Measurements from ENCODE around the gene TNFAIP2. TPM values are rescaled to one million over a fixed set of nuclear protein-coding genes. Genes with fewer than 3 reads are reported as not detected.

TNFAIP2 gene, protein sequence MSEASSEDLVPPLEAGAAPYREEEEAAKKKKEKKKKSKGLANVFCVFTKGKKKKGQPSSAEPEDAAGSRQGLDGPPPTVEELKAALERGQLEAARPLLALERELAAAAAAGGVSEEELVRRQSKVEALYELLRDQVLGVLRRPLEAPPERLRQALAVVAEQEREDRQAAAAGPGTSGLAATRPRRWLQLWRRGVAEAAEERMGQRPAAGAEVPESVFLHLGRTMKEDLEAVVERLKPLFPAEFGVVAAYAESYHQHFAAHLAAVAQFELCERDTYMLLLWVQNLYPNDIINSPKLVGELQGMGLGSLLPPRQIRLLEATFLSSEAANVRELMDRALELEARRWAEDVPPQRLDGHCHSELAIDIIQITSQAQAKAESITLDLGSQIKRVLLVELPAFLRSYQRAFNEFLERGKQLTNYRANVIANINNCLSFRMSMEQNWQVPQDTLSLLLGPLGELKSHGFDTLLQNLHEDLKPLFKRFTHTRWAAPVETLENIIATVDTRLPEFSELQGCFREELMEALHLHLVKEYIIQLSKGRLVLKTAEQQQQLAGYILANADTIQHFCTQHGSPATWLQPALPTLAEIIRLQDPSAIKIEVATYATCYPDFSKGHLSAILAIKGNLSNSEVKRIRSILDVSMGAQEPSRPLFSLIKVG
- total RNA-seq (2014; rRNA removed; shearing (Covaris generic)), result 383 and 397 TPM in 2 replicates
- 867 and 904 TPM in 2 replicates for polyA plus RNA-seq (2014; cell fraction: nucleus; rRNA removed)

DNA sequence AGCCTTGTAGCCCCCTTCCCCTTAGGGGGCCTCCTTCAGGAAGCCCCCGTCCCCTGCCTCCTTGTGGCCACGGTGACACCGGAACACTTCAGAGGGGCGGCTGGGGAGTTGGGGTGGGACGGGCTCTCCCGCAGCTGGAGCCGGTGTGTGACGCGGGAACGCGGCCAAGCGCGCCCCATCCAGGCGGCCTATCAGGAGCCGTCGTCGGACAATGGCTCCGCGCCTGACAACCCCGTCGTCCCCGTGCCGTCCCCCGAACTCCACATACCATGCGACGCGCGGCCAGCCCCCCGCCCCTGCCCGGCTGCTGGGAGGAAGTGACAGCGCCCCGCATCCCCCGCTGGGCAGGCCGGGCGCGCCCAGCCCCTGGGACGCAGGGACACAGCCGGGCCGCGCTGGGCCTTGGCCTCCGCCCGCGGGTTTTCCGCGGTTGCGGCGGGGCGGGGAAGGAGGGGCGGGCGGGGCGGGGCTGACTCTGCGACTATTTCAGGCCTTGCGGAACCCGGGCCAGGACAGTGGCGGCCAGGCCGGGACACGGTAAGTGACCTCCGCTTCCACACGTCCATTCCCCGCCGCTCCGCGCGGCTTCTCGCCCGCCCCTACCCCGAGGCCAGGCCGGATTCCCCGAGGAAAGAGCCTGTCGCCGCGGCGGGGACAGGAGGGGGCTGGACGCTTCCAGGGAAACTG, at the start of gene TNFAIP2:
Gene TNFAIP2 (plus strand): TSS at position 515 of the 687 bp plus-strand sequence. CDS start 2,997 bp downstream, outside the sequence.
- no peak for DNase-seq (ENCODE audit: extremely low read depth, low read depth)

DNA sequence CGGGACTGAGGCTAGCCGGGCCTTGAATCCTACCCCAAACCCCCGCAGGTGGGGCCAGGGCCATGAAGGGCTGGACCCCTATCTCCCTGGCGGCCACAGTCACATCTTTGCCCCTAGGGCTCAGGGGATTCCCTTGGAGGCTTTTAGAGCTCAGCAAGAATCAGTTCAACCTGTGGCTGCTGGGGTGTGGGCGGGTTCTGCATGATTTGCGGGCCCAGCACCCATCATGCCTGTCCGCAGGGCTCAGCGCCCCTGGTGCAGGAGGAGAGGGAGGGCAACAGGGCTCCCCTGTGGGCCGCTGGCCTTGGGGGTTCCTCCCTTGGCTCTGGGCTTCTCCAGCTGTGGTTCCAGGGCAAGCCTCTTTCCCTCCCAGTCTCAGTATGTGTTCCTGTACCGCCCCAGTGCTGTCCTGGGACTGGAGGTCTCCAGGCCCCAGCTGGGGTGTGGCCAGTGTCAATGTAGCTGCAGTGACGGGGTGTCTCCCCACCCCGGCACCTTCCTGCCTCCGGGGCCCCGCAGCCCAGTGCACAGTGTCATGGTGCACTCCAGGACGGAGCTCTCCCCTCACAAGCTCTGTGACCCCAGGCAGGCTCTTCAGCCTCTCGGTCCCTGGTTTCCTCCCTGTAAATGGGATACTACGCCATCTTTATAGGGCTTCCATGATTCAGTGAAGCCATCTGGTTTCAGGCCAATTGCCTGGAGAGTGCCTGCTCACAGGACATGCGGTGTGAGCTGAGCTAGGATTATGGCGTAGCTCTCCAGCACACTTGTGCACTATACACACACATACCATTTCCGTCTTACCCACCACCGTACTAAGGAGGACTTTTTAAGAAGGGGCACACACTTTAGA, 49.2 kb upstream of the TNFAIP2 start:
- no peak for DNase-seq (ENCODE audit: extremely low read depth, low read depth)

DNA sequence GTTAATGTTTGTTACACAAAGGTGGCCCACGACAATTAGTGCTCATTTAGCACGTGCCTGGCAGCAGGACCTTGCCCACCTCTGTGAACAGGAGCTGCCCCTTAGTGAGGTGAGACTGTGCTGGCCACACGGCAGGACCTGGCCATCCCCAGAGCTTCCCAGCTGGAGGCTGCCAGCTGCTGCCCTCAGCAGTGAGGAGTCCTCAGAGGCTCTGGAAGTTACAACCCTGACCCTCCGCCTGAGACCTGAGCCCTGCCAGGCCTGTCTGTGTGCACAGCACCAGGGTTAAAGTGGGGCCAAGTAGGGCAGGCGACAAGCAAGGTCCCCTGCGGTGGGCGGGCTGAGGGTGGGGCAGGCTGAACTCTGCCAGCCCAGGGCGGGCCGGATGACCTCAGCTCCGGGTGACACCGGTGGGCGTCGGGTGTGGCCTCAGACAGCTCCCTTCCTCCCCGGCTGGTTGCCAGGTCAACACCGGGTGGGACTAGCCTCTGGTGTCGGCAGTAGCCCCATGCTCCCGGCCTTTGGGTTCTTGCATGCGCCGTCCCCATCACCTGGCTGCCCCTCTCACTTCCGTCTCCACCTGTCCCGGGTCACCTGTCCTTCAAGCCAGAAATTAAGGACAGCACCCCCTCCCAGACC, 48.4 kb upstream of the TNFAIP2 start:
- DNase-seq (ENCODE audit: extremely low read depth, low read depth), result peak; percentile 26

DNA sequence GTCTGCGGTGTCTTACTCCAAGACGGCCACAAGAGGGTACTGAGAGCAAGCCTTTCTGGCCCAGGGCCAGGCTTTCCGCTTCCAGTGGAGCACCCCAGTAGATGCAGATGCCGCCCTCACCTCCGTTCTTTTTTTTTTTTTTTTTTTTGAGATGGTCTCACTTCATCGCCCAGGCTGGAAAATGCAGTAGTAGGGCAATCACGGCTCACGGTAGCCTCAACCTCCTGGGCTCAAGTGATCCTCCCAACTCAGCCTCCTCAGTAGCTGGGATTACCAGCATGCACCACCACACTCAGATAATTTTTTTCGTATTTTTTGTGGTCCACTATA, 44.9 kb upstream of the TNFAIP2 start:
- peak; percentile 80 for DNase-seq (ENCODE audit: extremely low read depth, low read depth)

DNA sequence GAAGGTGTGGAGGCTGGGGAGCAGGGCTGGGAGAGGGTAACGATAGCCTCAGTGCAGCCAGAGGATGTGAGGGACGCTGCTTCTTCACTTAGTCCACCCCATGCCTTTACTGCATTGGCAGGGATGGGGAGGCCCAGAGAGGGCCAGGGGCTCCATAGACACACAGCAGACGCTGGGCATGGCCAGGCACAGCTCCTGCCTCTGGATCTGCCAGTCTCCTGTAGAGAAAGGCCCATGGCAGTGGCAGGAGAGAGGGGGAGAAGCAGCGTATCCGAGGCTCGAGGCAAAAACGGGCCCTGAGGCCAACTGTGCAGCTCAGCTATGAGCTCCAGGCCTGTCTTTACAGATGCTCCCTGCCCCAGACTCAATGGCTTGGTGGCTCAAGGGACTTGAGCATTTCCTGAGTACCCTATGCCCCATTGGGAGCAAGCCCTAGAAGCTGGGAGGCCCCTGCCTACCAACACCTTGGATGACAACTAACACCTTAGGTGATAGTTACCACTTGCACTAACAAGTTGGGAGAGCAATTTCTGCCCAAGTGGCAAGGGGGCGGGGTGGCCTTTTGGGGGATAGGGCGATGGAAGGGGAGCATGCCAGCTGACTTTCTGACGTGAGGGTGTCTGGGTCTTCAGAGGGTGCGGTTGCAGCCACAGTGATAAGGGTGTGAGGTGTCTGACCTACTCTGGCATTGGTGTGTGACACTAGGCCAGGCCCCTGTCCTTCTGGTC, 44.2 kb upstream of the TNFAIP2 start:
- no peak for DNase-seq (ENCODE audit: extremely low read depth, low read depth)

DNA sequence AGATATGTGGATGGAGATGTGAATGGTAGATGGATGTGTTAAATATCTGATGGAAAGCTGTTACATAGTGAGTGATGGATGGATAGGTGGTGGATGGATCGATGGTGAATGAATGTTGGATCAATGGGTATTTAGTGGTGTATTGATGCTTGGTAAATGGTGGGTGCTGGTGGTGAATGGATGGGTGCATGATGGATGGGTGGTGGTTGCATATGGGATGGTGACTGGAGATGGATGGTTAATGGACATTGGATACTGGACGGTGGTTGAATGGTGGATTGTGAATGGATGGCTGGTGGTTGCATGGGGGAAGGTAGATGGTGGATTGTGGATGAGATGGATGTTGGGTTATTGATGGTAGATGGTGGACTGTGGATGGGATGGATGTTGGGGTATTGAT, 41.3 kb upstream of the TNFAIP2 start:
- no peak for DNase-seq (ENCODE audit: extremely low read depth, low read depth)

DNA sequence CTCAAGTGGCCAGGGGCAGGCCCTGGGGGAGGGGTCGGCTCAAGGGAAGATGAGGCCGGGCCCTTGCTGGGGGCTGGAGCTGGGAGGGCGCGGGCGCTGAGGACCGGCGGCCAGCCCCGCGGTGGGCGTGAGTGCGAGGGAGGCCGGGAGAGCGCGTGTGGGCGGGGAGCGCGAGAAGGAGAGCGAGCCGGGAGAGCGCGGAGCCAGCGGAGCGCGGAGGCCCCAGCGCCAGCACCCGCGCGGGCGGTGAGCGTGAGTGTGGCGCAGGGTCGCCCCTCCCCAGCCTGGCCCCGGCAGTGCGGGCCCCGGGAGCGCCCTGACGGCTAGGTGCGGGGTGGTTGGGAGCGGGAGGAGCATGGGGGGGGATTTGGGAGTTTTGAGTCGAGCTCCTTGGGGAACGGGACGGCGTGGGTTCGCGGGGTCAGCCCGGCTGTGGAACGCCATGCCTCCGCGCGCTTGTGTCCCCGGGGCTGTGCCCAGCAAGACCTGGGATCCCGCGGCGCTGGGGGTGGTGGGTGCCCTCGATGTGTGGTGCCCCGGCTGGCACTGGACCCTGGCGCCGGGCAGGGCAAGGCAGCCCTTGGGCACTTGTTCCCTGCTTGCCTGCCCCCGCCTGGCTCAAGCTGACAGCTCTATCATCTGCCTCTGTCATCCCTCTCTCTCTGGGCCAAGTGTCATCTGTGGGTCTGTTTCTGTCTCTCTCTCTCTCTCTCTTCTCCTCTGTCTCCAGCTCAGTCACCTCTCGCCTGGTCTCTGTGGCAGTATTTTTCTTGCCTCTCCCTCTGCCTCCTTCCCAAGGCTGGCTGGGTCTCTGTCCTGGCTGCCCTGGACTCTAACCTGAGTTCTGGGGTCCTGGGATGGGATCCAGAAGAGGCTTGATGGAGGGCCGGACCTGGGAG, 39.0 kb upstream of the TNFAIP2 start, which contains the start of gene LBHD2:
Gene LBHD2 (plus strand): TSS at position 190 of the 899 bp plus-strand sequence. CDS start 1,803 bp downstream, outside the sequence.
- no peak for DNase-seq (ENCODE audit: extremely low read depth, low read depth)

DNA sequence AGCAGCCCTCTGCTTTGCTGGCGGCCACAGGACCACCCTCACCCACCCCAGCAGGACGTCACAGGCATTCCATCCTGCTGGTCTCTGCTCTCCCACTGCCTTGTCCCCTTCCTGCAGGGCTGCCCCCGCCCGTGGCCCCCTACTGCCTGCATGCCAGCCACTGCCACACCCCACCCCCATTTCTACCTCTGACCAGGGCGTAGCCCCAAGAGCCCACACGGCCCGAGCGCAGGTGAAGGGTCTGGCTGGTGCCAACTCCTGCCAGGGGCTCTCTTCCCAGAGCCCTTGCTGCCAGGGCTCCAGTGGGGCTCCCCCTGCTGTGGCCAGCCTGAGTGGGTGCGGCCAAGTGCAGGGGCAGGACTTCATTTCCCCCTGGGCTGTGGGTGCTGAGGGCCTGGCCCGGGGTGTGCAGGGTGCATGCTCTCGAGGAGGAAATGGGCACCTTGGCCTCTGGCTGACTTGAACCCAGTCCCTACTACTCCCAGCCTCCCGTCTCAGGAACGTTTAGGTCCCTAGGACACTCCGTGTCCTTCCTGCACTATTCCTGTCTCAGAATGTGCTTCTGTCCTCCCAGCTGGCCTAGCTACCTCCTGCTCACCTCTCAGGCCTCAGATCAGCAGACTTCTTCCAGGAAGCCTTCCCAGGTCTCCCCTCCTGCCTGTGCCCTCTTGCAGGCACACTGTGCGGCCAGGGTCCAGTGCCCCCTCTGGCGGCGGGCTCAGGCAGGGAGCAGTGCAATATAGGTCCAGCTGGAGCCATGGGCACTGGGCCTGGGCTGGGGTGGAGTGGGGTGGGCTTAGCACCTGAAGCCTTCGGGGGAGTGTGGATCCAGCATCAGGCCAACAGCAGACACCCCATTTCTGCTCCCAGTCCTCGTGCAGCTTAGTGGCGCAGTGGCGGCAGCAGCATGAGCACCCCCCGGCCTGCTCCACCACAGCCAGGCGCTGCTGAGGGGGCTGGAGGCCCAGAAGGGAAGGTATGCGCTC, 37.9 kb upstream of the TNFAIP2 start:
- no peak for DNase-seq (ENCODE audit: extremely low read depth, low read depth)

DNA sequence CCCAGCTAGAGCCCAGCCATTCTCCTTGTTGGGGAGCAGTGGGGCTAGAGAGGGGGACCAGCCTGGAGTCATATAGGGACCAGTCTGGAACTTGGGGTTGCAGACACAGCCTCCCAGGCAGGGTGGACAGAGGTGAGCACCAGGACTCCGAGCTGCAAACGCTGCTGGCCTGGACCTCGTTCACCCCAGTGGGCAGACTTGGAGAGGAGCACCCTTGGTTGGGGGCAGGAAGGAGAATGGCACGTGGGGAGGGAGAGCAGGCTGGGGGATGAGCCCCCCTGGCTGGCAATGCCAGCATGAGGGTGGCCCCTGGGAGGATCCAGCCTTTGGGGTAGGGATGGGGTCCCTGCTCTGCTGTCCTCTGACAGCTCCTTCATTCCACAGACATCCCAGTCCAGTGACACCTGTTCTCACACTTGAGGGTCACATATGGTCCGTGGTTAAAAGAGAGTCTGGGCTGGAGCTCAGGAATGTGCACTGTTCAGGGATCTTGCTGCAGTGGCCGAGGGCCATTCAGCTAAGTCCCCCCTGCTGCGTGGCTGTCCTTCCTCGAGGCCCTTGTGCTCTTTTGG, 36.4 kb upstream of the TNFAIP2 start:
- DNase-seq (ENCODE audit: extremely low read depth, low read depth), result no peak

DNA sequence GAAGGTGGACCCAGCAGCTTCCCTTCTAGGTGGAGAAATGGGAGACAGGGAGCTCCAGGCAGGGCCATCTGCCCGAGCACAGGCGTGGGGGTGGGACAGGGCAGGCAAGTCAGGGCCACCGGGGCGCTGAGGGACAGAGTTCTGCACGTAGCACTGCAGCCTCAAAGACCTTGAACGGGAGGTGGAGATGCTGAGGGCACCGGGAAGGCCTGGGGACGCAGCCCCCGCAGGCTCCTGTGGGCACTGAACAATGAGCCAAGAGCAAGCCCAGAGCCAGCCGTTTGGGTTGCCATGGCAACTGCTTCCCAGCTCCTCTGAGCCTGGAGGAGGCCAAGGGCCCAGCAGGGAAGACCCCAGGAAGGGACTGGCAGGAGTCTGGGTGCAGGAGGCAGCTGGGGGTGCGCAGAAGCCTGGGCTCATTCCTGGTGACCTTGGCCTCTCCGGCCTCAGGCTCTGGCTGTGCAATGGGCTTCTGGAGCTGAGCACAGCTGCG, 35.9 kb upstream of the TNFAIP2 start:
- no peak for DNase-seq (ENCODE audit: extremely low read depth, low read depth)

DNA sequence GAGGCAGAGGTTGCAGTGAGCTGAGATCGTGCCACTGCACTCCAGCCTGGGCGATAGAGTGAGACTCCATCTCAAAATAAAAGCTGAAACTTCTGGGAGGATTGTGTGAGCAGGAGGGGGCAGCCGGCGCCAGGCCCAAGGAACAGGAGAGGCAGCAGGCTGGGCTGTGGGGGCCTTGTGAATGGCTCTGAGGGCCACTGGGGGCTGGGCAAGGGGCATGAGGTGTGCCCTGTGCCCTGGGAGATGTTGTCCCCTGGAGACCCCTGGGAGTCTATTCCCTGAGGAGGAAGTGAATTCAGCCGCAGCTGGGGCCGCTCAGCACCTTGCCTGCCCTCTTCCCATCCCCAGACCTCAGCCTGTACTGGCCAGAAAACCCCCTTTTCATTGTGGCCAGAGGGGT, 34.3 kb upstream of the TNFAIP2 start:
- no peak for DNase-seq (ENCODE audit: extremely low read depth, low read depth)

DNA sequence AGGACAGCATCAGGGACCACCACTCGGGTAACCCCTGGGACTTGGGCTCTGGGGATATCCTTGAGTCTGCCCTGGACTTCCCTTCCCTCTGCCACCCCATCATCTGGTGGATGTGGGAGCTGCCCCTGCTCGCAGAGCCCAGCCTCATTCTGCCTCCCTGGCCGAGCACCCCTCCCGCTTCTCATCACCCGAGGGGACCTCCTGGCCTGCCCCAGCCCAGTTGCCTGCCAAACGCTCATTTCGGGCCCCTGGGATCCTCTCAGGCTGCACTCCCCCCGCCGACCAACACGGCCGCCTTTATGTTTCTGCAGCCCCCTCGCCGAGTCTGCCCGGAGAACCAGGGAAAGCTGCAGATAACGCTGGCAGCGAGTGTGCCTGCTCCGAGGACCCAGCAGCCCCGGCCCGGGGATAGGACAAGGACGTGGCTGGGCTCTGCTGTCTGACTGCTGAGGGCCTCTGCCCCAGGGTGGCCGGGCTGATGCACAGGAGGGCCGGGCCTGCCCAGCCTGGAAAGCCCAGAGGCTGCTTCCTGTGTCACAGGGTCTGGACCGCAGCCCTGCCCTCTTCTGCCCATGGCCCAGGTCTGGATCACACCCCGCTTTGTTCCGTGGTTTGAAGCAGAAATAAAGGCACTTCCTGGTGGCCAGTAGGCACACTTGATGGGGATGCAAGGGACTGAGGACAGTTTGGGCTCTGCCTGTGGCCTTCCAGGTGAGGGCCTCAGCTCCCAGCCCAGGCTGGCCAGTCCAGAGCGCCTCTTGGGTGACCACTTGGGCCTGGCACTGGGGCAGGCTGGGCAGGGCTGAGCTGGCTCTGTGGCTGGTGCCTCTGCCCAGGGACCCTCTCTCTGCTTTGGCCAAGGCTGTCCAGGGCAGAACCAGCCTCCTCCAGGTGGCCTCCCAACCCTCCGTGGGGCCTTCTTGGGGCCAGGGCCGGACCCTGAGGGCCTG, 33.6 kb upstream of the TNFAIP2 start:
- DNase-seq (ENCODE audit: extremely low read depth, low read depth), result no peak

DNA sequence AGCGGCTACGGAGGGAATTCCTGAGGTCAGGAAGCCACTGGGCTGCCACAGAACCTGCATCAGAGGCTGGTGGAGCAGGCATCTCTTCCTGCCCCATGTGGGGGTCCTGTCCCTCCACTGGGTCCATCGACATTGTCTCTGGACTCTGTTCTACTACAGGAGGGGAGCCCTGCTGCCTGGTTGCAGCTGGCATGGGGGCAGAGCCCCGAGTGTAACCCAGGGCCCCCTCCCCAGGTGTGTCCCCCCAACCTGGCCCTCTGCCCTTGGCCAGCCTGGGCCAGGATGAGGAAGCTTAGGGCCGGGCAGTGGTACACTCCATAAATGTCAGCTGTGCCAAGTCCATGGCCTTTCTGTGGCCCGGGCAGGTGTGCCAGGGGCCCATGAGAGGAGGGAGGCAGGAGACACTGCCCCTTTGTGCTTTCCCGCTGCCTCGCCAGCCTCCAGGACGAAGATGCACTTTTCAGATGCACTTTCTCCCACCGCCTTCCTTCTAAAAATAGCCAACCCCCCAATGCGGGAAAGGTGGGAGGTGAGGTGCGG, 32.7 kb upstream of the TNFAIP2 start:
- no peak for DNase-seq (ENCODE audit: extremely low read depth, low read depth)

DNA sequence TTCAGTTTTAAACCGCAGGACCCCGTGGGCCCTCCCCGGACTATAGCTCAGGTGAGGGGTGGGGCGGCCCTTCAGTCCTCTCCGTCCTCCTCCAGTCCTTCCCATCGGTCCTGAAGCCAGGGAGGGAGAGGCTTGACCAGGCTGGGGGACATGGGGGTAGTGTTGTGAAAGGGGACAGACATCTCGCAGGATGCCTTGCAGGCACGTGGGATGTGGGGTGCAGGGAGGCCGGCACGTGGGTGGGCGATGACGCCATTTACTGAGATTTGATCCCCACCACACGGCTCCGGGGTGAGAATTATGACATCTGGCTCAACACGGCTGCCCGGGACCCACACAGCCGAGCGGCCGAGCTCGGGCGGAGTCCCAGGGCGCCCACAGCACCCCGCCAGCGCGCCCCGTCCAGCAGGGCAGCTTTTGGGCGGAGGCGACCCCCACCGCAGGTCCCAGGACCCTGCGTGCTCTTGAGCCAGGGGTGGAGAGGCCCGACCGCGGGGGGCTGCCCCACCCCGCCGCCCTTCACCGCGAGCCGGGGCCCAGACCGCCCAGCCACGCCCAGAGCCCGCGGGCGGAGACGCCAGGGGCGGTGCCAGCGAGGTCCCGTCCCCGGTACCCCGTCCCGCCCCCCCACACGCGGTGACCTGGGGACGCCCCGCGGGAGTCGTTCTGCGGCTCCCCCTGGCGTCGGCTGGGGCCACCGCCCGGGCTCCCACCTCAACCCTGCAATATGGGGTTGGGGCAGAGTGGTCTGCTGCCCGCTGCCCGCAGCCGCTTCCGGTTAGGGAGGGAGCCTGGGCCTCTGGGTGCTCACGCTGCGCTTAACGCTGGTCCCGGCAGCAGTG, 32.0 kb upstream of the TNFAIP2 start:
- DNase-seq (ENCODE audit: extremely low read depth, low read depth), result peak; percentile 56
